ENCODE results near the gene SORCS2. TPM values are rescaled to one million over a fixed set of nuclear protein-coding genes. Genes with fewer than 3 reads are reported as not detected.

The SORCS2 gene
- total RNA-seq, 2 donors from 2014 or later: 0.05 to 0.07 TPM

- H3K27ac Mint-ChIP-seq: no peak overlapping the region
- no peaks in the 10 kb centered on the region for H3K9me3 Mint-ChIP-seq
- H3K4me3 Mint-ChIP-seq: no peak overlapping the region
- peaks cover 5% of the 10 kb centered on the region for H3K27me3 Mint-ChIP-seq (ENCODE audit: low read depth)
- H3K4me1 Mint-ChIP-seq (ENCODE audit: low read depth): no peaks in the 10 kb centered on the region
- no peak for DNase-seq
- no peak for ATAC-seq (replicated peaks in 1 of 2)
- H3K36me3 Mint-ChIP-seq (ENCODE audit: insufficient read depth in 2 of 2): no peaks in the 10 kb centered on the region
Measured at GRCh38 chr4:7624396-7624980, 432.1 kb downstream of the SORCS2 start.

DNA sequence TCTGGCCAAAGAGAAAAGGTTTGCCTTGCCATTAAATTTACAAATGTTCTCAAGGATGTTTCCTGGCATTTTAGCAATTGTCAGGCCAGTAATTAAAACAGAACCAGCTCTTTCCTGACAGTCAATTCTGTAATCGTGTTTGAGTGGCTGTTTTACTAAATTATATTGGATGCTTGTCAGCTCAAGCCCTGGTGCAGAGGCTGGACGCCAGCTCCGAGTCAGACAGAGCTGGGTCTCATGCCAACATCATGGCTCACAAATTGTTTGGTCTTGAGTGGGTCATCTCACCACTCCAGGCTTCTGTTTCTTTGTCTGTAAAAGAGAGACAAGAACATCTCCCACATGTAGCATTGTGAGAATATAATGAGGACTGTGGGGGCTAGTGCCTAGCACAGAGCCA is 432.7 kb downstream of the SORCS2 start:
- ATAC-seq (replicated peaks in 1 of 2) (no peak), DNase-seq (no peak)
- H3K4me3 Mint-ChIP-seq: no peak overlapping the region
- H3K36me3 Mint-ChIP-seq (ENCODE audit: insufficient read depth in 2 of 2): no peaks in the 10 kb centered on the region
- H3K27me3 Mint-ChIP-seq (ENCODE audit: low read depth): peaks cover 5% of the 10 kb centered on the region
- H3K9me3 Mint-ChIP-seq: no peaks in the 10 kb centered on the region
- H3K27ac Mint-ChIP-seq: no peak overlapping the region
- H3K4me1 Mint-ChIP-seq (ENCODE audit: low read depth): no peaks in the 10 kb centered on the region

- Mint-ChIP-seq H3K4me1 (ENCODE audit: low read depth) (no peaks in the 10 kb centered on the region), H3K36me3 (ENCODE audit: insufficient read depth in 2 of 2) (no peaks in the 10 kb centered on the region)
Measured at GRCh38 chr4:7626531-7626930, 434.2 kb downstream of the SORCS2 start.

DNA sequence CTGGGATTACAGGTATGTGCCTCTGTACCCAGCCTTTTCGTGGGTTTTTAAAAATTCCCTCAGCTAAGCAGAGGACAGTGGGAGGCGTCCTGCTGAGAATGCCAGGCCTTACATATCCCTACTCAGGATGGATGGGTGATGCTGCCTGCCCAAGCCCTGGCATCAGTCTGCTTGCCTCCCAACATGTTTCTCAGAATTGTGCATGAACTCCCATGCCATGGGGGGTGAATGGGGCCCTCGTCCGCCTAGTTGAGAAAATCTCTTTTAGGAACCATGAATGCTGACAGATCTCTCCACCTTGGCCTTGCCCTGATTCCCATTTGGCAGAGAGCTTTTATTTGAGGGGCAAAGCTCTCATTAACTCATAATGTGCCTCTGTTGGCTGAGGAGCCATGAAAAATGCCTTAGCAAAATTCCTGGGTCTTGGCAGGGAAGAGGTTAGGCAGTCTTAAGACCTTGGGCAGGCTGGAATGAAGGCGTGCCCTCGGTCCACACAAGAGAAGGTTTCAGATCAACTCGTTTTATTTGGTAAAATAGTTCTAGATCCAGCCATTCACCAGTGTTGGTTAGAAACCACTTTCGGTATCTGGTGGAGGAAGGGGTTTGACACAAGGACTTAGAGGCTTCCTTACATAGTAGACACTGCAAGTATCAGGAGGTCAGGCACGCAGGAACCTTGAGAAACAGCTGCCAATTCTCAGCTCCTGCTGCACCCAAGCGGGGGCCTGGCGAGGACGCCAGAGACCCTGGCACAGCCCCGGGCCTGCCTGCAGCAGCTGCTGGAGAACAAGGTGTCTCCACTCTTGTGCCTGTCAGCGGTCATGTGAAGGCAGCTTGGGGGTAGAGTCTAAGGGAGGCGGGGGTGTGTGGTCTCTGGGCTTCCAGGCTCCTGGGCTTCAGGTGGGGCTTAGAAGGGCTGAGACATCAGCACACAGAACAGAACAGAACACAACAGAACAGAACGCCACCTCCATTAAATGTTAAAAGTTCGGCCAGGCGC is 435.2 kb downstream of the SORCS2 start:
- no peak overlapping the region for H3K4me3 Mint-ChIP-seq
- H3K27ac Mint-ChIP-seq: no peak overlapping the region
- H3K36me3 Mint-ChIP-seq (ENCODE audit: insufficient read depth in 2 of 2): no peaks in the 10 kb centered on the region

More at GRCh38 chr4:7626531-7626930, 434.2 kb downstream of the SORCS2 start:
- no peak overlapping the region for H3K4me3 Mint-ChIP-seq
- H3K9me3 Mint-ChIP-seq: no peaks in the 10 kb centered on the region
- peaks cover 5% of the 10 kb centered on the region for H3K27me3 Mint-ChIP-seq (ENCODE audit: low read depth)
- no peak for DNase-seq
- no peak overlapping the region for H3K27ac Mint-ChIP-seq
- no peak for ATAC-seq (replicated peaks in 1 of 2)

DNA sequence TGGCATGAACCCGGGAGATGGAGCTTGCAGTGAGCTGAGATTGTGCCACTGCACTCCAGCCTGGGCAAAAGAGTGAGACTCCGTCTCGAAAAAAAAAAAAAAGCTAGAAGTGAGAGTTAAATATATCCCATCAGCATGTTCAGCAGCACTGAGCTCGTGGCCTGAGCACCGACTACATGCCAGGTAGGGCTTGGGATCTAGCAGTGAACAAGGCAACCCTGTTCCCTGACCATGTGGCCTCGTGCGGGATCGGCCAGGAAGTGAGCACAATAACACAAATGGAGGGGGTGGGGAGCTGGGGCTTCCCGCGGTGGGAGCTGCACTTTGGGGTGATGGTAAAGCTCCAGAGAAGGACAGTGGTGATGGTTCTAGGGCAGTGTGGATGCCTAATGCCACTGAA is 436.1 kb downstream of the SORCS2 start:
- Mint-ChIP-seq H3K4me1 (ENCODE audit: low read depth) (no peaks in the 10 kb centered on the region), H3K36me3 (ENCODE audit: insufficient read depth in 2 of 2) (no peaks in the 10 kb centered on the region), H3K9me3 (no peaks in the 10 kb centered on the region), H3K27ac (no peak overlapping the region), H3K27me3 (ENCODE audit: low read depth) (peaks cover 5% of the 10 kb centered on the region), H3K4me3 (no peak overlapping the region)
- ATAC-seq (replicated peaks in 1 of 2): no peak
- no peak for DNase-seq

More for the DNA sequence above, 435.2 kb downstream of the SORCS2 start:
- H3K9me3 Mint-ChIP-seq: no peaks in the 10 kb centered on the region
- ATAC-seq (replicated peaks in 1 of 2) (no peak), DNase-seq (no peak)
- no peaks in the 10 kb centered on the region for H3K4me1 Mint-ChIP-seq (ENCODE audit: low read depth)
- peaks cover 5% of the 10 kb centered on the region for H3K27me3 Mint-ChIP-seq (ENCODE audit: low read depth)

DNA sequence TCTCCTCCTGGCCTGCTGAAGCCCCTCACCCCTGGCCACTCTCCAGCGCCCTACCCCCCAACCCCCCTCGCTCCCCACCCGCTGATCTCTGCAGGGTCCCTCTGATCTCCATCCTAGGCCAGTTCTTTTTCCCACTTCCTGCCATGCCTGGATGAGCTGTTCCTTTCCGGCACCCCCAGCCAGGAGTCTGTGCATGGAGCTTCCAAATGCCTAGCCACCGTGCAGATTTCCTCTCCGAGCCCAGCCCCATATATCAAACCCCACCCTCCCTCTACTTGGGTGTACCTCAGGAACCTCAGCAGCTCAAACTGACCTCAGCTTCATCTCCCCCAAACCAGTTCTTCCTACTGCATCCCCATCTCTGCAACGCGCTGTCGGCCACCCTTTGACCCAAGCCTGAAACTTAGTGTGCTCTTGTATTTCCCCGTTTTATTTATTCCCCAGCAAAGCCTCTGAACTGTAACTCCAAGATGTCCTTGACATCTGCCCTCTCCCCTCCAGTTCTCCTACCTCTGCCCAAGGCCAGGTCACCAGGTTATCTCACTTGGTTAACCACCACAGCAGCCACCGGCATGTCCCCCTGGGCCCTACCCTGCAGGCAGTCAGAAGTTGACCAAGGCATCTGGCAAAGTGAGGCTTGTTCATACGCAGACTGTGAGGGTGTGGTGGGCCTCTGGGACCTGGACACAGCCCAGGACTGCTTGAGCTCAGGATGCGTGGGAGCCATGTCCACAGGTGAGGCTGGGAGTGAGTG is 437.3 kb downstream of the SORCS2 start:
- ATAC-seq (replicated peaks in 1 of 2): no peak
- Mint-ChIP-seq H3K9me3 (no peaks in the 10 kb centered on the region), H3K27me3 (ENCODE audit: low read depth) (no peaks in the 10 kb centered on the region), H3K4me3 (no peak overlapping the region), H3K36me3 (ENCODE audit: insufficient read depth in 2 of 2) (no peaks in the 10 kb centered on the region), H3K4me1 (ENCODE audit: low read depth) (no peaks in the 10 kb centered on the region), H3K27ac (no peak overlapping the region)
- DNase-seq: no peak

- Mint-ChIP-seq H3K4me3 (no peak overlapping the region), H3K9me3 (no peaks in the 10 kb centered on the region), H3K36me3 (ENCODE audit: insufficient read depth in 2 of 2) (no peaks in the 10 kb centered on the region), H3K4me1 (ENCODE audit: low read depth) (no peaks in the 10 kb centered on the region), H3K27ac (no peak overlapping the region), H3K27me3 (ENCODE audit: low read depth) (no peaks in the 10 kb centered on the region)
- ATAC-seq (replicated peaks in 1 of 2) (no peak), DNase-seq (no peak)
Measured at GRCh38 chr4:7630568-7631287, 438.4 kb downstream of the SORCS2 start.

- H3K27ac Mint-ChIP-seq: no peak overlapping the region
- DNase-seq (no peak), ATAC-seq (replicated peaks in 1 of 2) (no peak)
- H3K4me1 Mint-ChIP-seq (ENCODE audit: low read depth): no peaks in the 10 kb centered on the region
- no peaks in the 10 kb centered on the region for H3K9me3 Mint-ChIP-seq
- H3K4me3 Mint-ChIP-seq: no peak overlapping the region
- H3K36me3 Mint-ChIP-seq (ENCODE audit: insufficient read depth in 2 of 2): no peaks in the 10 kb centered on the region
- H3K27me3 Mint-ChIP-seq (ENCODE audit: low read depth): no peaks in the 10 kb centered on the region
Measured at GRCh38 chr4:7631288-7632014, 439.1 kb downstream of the SORCS2 start.

DNA sequence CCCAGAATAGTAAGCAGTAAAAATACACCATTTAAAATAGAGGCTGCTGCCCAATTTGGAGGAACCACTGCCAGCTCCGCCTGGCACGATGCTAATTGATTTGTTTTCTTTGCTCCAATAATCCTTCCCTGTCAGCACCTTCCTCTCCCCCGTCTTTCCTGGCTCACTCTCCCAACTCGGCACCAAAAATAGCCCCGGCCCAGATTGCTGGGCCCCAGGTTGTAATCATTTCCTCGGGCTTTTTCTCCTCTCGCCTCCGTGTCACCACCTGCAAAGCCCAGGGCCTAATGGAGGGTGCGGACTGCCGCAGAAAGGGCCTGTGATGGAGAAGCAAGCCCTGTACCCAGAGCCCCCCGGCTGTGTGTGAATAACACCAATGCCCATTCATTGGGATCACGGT is 440.0 kb downstream of the SORCS2 start:
- DNase-seq: no peak
- no peaks in the 10 kb centered on the region for H3K27me3 Mint-ChIP-seq (ENCODE audit: low read depth)
- no peaks in the 10 kb centered on the region for H3K36me3 Mint-ChIP-seq (ENCODE audit: insufficient read depth in 2 of 2)
- H3K27ac Mint-ChIP-seq: no peak overlapping the region
- no peak overlapping the region for H3K4me3 Mint-ChIP-seq
- no peak for ATAC-seq (replicated peaks in 1 of 2)
- no peaks in the 10 kb centered on the region for H3K9me3 Mint-ChIP-seq
- no peaks in the 10 kb centered on the region for H3K4me1 Mint-ChIP-seq (ENCODE audit: low read depth)

GRCh38 chr4:7632971-7633370 is 440.6 kb downstream of the SORCS2 start:
- H3K9me3 Mint-ChIP-seq: no peaks in the 10 kb centered on the region
- H3K4me1 Mint-ChIP-seq (ENCODE audit: low read depth): no peaks in the 10 kb centered on the region
- no peak overlapping the region for H3K27ac Mint-ChIP-seq
- no peaks in the 10 kb centered on the region for H3K36me3 Mint-ChIP-seq (ENCODE audit: insufficient read depth in 2 of 2)
- peak in 1 of 2 donors; percentile 38 for ATAC-seq (replicated peaks in 1 of 2)
- H3K4me3 Mint-ChIP-seq: no peak overlapping the region
- no peak for DNase-seq
- H3K27me3 Mint-ChIP-seq (ENCODE audit: low read depth): no peaks in the 10 kb centered on the region

DNA sequence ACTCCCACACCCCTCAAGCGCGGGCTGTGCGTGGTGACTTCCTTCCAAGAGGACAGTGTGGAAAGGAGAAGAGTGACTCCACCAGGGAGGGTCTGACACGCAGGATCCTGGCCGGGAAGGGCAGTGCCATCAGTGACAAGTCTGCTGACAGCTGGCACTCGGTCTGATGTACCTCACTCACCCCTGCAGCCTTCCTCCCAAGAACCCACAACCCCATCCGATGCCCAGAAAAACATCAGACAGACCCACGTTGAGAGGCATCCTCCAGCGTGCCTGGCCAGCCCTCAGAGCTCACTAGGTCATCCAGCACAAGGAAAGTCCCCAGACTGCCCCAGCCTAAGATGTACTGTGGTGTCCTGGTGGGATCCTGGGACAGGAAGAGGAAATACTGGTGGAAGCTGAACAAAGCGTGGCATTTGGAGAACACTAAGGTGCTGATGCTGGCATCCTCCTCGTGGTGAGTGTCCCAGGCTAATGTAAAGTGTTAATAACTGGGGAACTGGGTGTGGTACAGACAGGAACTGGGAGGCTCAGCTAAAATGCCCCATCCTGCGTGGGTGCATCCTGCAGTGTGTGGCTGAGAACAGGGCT is 442.4 kb downstream of the SORCS2 start:
- Mint-ChIP-seq H3K4me3 (no peak overlapping the region), H3K9me3 (no peaks in the 10 kb centered on the region), H3K36me3 (ENCODE audit: insufficient read depth in 2 of 2) (no peaks in the 10 kb centered on the region), H3K4me1 (ENCODE audit: low read depth) (no peaks in the 10 kb centered on the region), H3K27me3 (ENCODE audit: low read depth) (no peaks in the 10 kb centered on the region), H3K27ac (no peak overlapping the region)
- DNase-seq (no peak), ATAC-seq (replicated peaks in 1 of 2) (no peak)

Measured in activated T-cell treated with anti-CD3 and anti-CD28 coated beads, Interleukin-2, amount 50 U/mL, for 72 hours (primary cell).